K562 (cell line): ENCODE measurements around the gene KCNH8. TPM values are rescaled to one million over a fixed set of nuclear protein-coding genes. Genes with fewer than 3 reads are reported as not detected.

ENCODE experiments used
- BCLAF1 ChIP-seq, 2 experiments: fragments of 450-650 bp in 1 of 2; IDR thresholded peaks; 2 replicates each; pipeline ENCODE4 v1.6.1; 2011 to 2017; ENCODE audit warnings: low read depth in 2 of 2, antibody characterized with exemption in 1 of 2, borderline replicate concordance in 1 of 2, low read length in 1 of 2, mild to moderate bottlenecking in 1 of 2, mixed read lengths in 1 of 2; ENCODE audit not compliant: control insufficient read depth in 1 of 2
- CEBPB ChIP-seq: fragments of 450-650 bp; IDR thresholded peaks from 2 replicates; pipeline ENCODE4 v1.6.1; 2016; ENCODE audit warnings: missing genetic modification characterization, missing compliant biosample characterization
- MCM7 ChIP-seq, 2 experiments: fragments of 450-650 bp; IDR thresholded peaks; 2 replicates each; pipeline ENCODE4 v1.6.1; 2016 to 2018
- MNT ChIP-seq, 2 experiments: fragments of 450-650 bp; conservative IDR thresholded peaks; 2 replicates each; pipeline ENCODE4 v1.6.1; 2017; ENCODE audit warnings: mild to moderate bottlenecking in 2 of 2, moderate library complexity in 2 of 2
- SMAD4 ChIP-seq: fragments of 250-450 bp; sonication (Bioruptor Pico); conservative IDR thresholded peaks from 2 replicates; pipeline ENCODE4 v1.8.0; 2021; ENCODE audit warnings: inconsistent platforms, mild to moderate bottlenecking, moderate library complexity
- SMARCB1 ChIP-seq: IDR thresholded peaks from 2 replicates; pipeline ENCODE4 v1.6.1; 2011; ENCODE audit warnings: improper control_type of control experiment, low read depth; ENCODE audit not compliant: insufficient read length
- TAF15 ChIP-seq: fragments of 200-400 bp; formaldehyde crosslinking; IDR thresholded peaks from 2 replicates; pipeline ENCODE4 v1.6.1; 2017; ENCODE audit warnings: mild to moderate bottlenecking, low read depth, low read length, moderate library complexity
- ZBTB17 ChIP-seq: fragments of 450-650 bp; formaldehyde crosslinking; IDR thresholded peaks from 2 replicates; pipeline ENCODE4 v1.4.0; 2020; ENCODE audit warnings: mild to moderate bottlenecking
- ZBTB7A ChIP-seq: IDR thresholded peaks from 2 replicates; pipeline ENCODE4 v1.6.1; 2011; ENCODE audit warnings: low read depth, mild to moderate bottlenecking, low read length, moderate library complexity, borderline replicate concordance; ENCODE audit not compliant: control insufficient read depth
- ZFX ChIP-seq: sonication (generic); formaldehyde crosslinking; IDR thresholded peaks from 2 replicates; pipeline ENCODE4 v1.8.0; 2022; ENCODE audit warnings: mild to moderate bottlenecking, missing genetic modification reagents, moderate library complexity
- ZNF280B ChIP-seq: fragments of 250-450 bp; sonication (Bioruptor Pico); IDR thresholded peaks from 2 replicates; pipeline ENCODE4 v1.5.1; 2021; ENCODE audit warnings: mild to moderate bottlenecking
- ZNF445 ChIP-seq: fragments of 250-450 bp; sonication (Bioruptor Pico); IDR thresholded peaks from 2 replicates; pipeline ENCODE4 v1.4.0; 2020; ENCODE audit warnings: low read depth, mild to moderate bottlenecking, moderate library complexity
- ZNF511 ChIP-seq: sonication (generic); formaldehyde crosslinking; IDR thresholded peaks from 2 replicates; pipeline ENCODE4 v1.8.0; 2022; ENCODE audit warnings: mild to moderate bottlenecking, missing genetic modification reagents
- ZNF668 ChIP-seq: fragments of 250-450 bp; sonication (Bioruptor Pico); IDR thresholded peaks from 2 replicates; pipeline ENCODE4 v1.8.0; 2022; ENCODE audit warnings: mild to moderate bottlenecking, inconsistent platforms
- polyA plus RNA-seq, 8 experiments: library from polyadenylated mRNA; depleted of rRNA in 4 of 8; stranded (reverse) in 5 of 8; unstranded in 3 of 8; fragments of >200 nt; fragmentation: Nextera tagmentation in 2 of 8; fragmentation: Illumina TruSeq in 1 of 8; extraction: Ambion mirVana in 2 of 8; extraction: Trizol in 1 of 8; gene quantifications; 2 replicates each; pipeline versions ENCODE4 v1.2.1 to v1.2.3, GENCODE V29; 2011 to 2014; ENCODE audit warnings: inconsistent platforms in 1 of 8, missing spikeins in 1 of 8
- total RNA-seq, 7 experiments: library from RNA; depleted of rRNA in 6 of 7; stranded (reverse); fragments of >200 nt in 6 of 7; fragmentation: Illumina TruSeq in 2 of 7; extraction: Trizol in 2 of 7; gene quantifications; 2 replicates each; pipeline versions ENCODE4 v1.2.1 to v1.2.3, GENCODE V29; 2011 to 2021; ENCODE audit warnings: low replicate concordance in 1 of 7

The KCNH8 gene
- total and polyA plus RNA-seq, 9 of the 15 experiments (the other 6 are each of a cell fraction or from before 2014, with no cell fraction given) = 0.02 to 0.08 (median 0.04) TPM; not detected in 6

GRCh38 chr3:19202303-19202702 is 54.0 kb downstream of the KCNH8 start (continued):
- TF ChIP-seq BCLAF1 (IDR thresholded peaks at IDR 0.05; ENCODE audit: borderline replicate concordance in 1 of 2, control insufficient read depth in 1 of 2, low read depth in 2 of 2, low read length in 1 of 2) (no peak), ZBTB17 (CRISPR knock-in tag) (no peak), SMARCB1 (no peak), TAF15 (no peak), SMAD4 (CRISPR knock-in tag) (no peak), ZNF668 (CRISPR knock-in tag) (no peak), ZNF280B (no peak), MNT (conservative IDR thresholded peaks at IDR 0.05) (no peak), ZNF511 (CRISPR knock-in tag) (no peak), ZNF445 (CRISPR knock-in tag) (no peak), MCM7 (IDR thresholded peaks at IDR 0.05) (no peak), ZFX (CRISPR knock-in tag) (no peak), CEBPB (tag) (no peak), ZBTB7A (no peak)
